NK-92 treated with Interleukin-12 subunit alpha and Interleukin-12 subunit beta, amount 100 ng/mL, for 24 hours (cell line): ENCODE data around the gene FEN1.
A peak's percentile ranks its signal among the peaks of the same experiment; 100 is the strongest.

Experiments
- DNase-seq: peaks from one replicate; lab custom pipeline; 2025; lab: John Stamatoyannopoulos, UW

The FEN1 gene

DNA sequence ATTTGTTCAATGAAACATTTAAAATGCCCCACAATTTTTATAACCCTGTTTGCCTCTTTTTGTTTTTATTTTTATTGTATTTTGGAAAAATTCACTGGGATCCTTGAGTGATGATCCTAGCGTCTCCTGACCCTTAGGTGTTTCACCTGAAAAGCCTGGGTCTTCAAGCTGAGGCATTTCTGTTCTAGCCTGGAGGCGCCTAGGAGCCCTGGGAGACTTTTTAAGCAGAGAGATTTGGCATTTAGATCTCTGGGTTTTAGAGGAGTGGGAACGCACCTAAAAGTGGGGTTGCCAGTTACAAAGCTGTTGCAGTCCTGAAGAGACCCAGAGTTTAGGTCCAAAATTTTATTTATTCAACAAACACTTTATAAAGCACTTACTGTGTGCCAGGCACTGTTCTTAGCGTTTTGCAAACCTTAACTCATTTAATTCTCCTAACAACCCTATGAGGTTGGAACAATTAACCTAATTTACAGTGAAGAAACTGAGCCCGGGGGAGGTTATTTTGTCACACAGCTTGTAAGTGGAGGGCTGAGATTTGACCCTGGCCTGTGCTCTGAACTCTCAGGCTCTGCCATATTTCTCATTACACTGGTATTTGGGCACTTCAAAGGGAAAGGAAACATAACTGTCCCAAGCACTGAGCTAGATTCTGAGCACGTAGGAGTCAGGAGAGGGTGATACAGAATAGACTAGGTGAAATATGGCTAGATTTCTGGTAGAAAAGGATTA, 24.9 kb downstream of the FEN1 start:
- no peak for DNase-seq

DNA sequence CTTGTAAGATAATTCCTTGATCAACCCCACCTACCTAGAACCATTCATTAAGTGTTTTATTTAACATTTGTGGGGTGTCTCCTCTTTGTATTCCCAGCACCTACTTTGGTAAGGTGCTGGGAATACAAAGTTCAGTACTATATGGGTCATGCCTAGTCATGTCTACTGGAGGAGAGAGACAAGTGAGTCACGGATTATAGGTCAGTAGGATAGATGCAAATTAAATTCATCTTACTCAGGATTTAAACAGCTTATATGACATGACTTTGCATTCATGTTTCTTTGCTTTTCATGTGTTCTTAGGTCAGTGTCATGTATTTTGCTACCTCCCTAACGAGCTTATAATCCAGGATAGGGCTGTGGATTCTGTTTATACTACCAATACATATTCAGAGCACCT, 27.5 kb downstream of the FEN1 start:
- DNase-seq, result no peak

GRCh38 chr11:61826930-61827570, 34.3 kb downstream of the FEN1 start:
- DNase-seq, result no peak

DNA sequence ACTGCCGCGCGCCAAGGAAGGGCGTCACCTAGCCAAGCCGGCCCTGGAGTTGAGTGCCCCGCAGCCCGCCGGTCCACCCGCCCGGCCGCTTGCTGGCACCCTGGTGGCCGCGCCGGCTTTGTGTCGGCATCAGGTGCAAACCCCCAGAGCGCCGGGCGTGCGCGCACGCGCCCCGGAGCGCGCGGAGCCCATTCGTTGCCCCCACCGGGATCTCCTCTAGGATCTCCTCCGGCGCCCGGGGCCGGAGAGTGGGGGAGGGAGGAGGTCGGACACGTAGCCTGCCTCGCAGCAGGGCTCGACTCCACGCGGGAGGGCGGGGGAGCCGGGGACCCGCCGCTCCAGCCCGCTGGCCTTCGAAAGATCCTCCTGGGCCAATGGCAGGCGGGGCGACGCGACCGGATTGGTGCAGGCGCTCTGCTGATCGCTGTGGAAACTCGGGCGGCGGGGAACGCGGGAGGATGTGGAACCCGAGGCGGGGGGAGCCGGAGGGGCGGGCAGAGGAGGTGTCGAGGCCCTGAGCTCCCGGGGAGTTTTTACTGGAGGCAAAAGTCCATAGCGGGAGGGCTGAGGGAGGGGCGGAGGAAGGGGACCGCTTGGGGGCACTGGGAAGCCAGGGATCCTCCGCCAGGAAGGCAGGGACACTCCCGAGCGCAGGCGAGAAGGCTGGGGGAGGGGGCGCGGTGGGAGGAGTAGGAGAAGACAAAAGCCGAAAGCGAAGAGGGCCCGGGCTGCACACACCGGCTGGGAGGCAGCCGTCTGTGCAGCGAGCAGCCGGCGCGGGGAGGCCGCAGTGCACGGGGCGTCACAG, 35.1 kb downstream of the FEN1 start, which contains the start of gene FADS2:
TSS of gene FADS2 (plus strand) at position 730 of the 808 bp plus-strand sequence. CDS start 91 bp downstream, outside the sequence.
- no peak for DNase-seq

DNA sequence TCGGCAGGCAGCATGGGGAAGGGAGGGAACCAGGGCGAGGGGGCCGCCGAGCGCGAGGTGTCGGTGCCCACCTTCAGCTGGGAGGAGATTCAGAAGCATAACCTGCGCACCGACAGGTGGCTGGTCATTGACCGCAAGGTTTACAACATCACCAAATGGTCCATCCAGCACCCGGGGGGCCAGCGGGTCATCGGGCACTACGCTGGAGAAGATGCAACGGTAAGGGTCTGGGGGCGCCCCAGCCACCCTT, 35.6 kb downstream of the FEN1 start:
- no peak for DNase-seq

DNA sequence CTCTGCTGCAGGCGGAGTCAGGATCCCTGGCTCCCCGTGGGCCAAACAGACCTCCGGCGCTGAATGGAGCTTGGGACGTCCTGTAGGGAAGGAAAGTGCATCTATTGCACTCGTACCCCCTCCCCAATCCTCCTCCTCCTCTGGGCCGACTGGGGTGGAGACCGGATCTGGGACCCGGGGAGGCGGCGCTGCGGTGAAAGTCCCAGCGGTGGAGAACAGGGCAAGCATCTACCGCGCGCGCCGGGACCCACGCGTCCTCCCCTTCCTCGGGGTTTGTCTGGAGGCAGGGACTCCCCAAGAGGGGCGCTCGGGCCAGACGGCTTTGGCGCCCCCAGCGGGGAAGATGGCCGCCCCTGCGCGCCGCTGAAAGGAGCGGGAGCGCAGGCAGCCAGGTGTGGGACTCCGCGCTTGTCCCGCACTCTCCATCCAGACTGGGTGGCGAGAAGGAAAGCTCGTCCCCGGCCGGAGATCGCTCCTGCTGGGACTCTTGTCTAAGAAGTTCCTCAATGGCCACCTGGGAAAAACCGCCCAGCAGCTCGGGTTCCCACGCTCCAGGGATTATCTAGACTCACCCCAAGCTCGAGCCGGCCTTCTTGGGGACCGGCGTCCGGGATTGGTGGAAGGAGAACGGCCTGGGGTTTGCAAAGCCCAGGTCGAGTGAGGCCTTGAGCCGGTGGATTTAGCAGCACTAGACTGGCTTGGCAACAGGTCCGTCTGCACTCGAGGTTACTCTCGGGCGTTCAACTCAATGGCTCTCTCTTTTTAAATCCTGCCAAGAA, 36.1 kb downstream of the FEN1 start:
- no peak for DNase-seq

GRCh38 chr11:61829806-61830205, 37.1 kb downstream of the FEN1 start:
- DNase-seq, result no peak

DNA sequence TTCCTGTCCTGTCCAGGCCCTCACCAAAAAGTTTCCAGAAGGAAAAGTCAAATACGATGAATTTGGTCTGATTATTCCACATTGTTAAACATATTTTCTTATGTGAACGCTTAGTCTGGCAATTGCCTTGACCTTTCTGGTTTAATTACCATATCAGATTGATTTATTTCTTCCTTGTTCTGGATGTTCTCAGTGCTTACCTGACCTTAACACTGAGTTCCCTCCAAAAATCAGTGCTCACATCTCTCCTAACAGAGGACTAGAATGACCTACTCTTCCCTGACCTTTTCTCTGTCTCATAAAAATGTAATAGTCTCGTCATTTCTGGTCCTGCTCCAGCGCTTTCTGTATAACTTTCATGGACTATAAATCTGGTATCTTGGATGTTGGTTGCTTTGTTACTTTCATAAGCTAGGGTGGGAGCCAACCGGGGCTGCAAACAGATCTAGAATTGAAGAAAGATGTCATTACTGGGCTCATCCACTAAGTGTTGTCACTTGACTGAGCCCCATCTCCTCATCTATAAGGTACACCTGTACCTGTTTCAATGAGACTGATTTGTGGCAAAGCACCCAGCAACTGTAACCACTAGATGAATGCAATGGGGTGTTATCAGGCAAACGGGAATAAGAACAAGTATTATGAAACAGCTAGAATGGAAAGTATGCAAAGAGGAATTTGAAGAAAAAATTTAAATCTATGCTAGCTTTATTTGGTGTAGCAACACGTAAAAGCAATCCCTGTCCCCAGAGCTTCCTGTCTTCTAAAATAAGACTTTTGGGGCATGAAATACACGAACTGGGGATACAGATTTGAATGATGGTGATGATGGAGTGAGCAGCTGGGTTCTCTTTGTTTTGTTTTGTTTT, 37.8 kb downstream of the FEN1 start:
- no peak for DNase-seq

DNA sequence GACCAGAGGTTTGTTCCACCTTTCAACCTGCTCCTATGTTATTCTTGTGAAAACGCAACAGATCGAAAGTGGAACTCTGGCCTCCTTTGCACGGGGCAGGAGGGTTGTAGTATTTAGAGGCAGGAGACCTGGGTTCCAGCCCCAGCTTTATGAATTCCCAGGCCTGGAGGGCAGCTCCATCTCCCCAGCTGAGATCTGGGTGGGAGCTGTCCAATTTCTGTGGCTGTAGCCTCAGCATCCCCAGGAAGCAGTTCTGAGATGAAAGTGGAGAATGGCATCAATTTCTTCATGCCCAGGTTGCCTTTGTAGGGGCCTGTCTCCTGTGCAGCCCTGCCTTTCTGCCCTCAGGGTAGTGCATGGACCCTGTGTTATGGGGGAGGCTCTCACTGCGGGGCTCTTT, 39.5 kb downstream of the FEN1 start:
- no peak for DNase-seq

GRCh38 chr11:61832754-61833153, 40.0 kb downstream of the FEN1 start:
- DNase-seq, result no peak

DNA sequence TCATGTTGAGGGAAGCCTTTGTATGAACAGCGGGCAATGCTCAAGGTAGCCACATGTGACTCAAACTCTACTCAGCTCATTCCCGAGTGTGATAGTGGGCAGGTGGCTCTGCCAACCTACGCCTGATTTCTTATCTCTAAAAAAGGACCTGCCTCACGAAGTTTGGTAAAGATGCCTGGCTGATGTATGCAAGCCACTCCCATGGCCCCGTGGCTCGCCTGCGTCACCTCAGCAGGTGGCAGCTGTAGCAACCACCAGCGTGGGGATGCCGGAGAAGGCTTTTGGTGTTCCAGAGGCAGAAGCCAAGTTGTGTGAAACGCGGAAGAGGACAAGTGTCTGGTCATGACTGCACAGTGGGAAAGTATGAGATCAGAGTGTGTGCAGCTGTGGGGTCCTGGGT, 40.8 kb downstream of the FEN1 start:
- no peak for DNase-seq

DNA sequence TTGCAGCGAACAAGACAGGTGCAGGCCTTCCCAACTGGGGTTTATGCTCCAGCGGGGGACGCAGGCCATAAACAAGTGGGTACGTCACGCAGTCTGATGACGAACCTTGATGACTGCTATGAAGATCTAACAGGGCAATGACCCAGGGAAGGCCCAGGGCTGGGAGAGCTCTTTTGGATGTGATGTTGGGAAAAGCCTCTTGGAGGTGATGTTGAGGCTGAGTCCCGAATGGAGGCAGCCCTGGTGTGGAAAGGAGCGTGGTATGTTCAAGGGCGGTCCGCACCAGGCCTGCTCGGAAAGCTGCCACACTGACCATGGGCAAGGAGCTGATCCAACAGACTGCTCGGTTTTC, 41.2 kb downstream of the FEN1 start:
- DNase-seq, result no peak

DNA sequence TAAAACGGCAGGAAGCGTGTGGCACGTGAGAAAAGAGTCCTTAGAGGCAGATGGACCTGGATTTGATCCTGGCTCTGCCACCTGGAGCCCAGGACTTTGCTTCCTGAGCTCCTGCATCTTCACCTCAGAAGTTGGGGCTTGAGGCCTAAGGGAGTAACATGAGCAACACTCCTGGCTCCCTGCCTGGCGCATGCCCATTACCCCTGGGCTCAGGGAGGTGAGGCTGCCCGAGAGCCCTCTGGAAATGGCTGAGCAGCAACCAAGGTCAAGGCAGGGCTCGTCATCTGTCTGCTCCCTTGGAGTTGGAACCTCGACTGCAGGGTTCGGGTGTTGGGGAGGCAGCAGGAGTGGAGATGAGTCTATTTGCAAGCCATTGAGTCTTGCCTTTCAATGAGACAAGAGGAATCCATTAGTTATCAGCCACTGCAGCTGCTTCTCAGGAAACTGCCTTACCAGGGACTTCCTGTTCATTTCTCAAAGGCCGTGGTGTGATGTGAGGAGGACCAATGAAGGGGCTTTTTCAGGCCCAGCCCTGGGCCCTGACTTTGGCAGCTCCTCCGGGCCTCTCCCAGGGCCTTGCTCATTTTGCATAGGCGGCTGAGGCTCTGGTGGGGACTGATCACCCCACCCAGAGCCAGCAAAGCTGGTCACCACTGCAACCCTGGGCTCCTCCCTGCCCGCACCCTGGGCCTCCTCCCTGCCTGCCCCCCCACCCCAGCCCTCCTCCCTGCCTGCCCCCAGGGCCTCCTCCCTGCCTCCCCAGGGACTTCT, 41.8 kb downstream of the FEN1 start:
- peak; percentile 39 for DNase-seq

DNA sequence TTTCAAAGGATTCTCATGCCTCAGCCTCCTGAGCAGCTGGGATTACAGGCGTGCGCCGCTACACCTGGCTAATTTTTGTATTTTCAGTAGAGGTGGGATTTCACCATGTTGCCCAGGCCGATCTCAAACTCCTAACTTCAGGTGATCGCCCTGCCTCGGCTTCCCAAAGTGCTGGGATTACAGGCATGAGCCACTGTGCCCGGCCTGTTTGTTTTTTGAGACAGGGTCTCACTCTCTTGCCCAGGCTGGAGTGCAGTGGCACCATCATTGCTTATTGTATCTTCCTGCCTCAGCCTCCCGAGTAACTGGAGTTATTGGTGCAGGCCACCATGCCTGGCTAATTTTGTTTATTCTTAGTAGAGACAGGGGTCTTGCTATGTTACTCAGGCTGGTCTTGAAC, 43.5 kb downstream of the FEN1 start:
- DNase-seq, result no peak

- no peak for DNase-seq
Observed at GRCh38 chr11:61837411-61838005, 44.8 kb downstream of the FEN1 start.

DNA sequence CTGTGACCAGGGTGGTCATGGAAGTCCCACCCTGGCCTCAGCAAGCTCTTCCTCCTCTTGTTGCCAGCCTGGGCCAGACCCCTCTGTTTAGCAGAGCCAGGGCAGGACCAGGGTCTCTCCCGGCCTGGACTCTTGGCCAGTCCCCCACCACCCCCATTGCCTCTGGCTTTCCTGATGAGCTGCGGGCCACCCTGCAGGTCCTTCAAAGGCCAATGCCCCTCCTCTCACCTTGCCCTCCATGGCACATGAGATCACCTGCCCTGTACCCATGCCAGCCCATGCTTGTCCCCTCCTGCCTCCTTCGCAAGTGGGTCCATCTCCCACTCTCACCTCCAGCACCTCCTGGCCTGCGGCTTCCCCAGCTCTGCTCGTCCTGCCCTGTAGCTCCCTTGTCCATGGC, 45.8 kb downstream of the FEN1 start:
- no peak for DNase-seq

GRCh38 chr11:61838921-61839320, 46.2 kb downstream of the FEN1 start:
- no peak for DNase-seq

DNA sequence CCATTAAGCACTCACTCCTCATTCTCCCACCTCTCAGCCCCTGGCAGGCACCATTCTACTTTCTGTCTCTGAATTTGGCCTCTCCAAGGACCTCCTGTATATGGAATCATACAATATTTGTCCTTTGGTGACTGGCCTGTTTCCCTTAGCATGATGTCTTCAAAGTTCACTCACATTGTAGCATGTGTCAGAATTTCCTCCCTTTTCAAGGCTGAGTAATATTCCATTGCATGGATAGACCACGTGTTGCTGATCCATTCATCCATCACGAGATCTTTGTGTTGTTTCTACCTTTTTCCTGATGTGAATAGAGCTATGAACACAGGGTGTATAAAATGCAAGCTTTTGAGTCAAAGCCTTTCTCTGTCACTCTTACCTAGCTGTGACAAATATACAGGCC, 47.0 kb downstream of the FEN1 start:
- no peak for DNase-seq

GRCh38 chr11:61840371-61840770, 47.7 kb downstream of the FEN1 start:
- DNase-seq, result no peak
